HG03045 (cell line): ENCODE data around the gene XRRA1.
"Not testable (repeated sequence)": the region's sequence is repeated elsewhere in the genome, so short reads cannot be mapped to it uniquely, and the experiment has no call there.

Experiments
- ATAC-seq: cut with Tn5 transposase; IDR thresholded peaks from one replicate; pipeline ENCODE4 v1.9.1; 2021; ENCODE audit warnings: mild to moderate bottlenecking, moderate library complexity; ENCODE audit not compliant: unreplicated experiment

Gene XRRA1

GRCh38 chr11:74839446-74839845 lies 109.4 kb downstream of the XRRA1 start:
- ATAC-seq, result no peak

DNA sequence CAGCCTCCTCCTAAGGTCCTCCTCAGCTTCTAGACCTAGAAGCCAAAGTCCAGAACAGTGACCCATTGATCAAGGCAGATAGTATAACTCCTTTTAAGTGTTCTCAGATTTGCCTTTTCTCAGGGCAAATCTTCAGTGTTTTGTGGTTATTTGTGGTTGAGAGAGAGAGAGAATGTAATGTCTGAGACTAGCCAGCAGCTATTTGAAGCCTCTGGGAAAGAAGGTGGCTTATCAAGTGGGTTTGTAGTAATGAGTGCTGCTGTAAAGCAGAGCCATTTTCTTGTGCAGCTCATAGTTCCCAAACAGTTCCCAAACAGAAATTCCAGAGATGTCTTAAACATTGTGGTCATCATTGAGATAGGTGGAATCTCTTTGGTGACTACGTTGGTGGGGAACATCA lies 110.7 kb downstream of the XRRA1 start:
- no peak for ATAC-seq

DNA sequence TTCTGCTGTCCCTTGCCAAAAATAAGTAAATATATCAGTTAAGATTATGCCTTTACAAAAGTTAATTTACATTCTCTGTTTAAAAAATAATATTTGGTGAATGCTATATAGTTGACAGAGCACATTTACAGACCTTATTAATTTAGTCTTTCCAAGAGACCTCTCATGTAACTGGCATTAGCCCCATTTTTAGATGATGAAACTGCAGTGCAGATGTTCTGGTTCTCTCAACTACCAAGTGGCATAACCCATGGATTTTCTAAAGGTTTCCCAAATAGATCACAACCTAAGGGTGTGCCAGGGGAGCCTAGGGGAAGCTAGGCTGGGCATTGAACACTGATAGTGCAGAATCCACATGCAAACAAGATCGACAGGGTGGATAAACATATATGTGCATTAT lies 111.7 kb downstream of the XRRA1 start:
- no peak for ATAC-seq

- ATAC-seq, result no peak
These were observed 122.0 kb downstream of the XRRA1 start for GRCh38 chr11:74826901-74827300.

GRCh38 chr11:74825596-74825995 lies 123.3 kb downstream of the XRRA1 start:
- ATAC-seq, result not testable (repeated sequence)

GRCh38 chr11:74824285-74824982 lies 124.5 kb downstream of the XRRA1 start:
- no peak for ATAC-seq

- ATAC-seq, result no peak
These were observed 126.7 kb downstream of the XRRA1 start for GRCh38 chr11:74822170-74822569.

GRCh38 chr11:74820763-74821162 lies 128.1 kb downstream of the XRRA1 start:
- ATAC-seq, result no peak

GRCh38 chr11:74819400-74819799 lies 129.5 kb downstream of the XRRA1 start:
- no peak for ATAC-seq

- ATAC-seq, result no peak
These were observed 130.5 kb downstream of the XRRA1 start for GRCh38 chr11:74818283-74818946.

DNA sequence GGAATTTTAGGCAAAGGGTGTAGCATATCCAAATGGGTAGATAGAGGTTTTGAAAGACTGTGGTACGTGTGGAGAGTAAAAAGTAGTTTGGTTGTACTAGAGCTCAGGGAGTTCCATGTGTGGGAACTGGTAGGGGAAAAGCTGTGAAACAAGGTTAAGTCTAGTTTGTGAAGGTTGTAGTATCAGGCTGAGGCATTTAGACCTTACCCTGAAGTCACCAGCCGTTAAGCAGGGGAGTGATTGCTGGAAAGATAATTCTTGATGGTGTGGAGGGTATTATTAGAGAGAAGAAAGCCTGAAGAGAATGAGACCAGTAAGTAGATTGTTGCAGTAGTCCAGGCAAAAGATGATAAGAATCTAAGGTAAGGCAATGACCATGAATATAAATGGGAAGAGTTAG lies 132.2 kb downstream of the XRRA1 start:
- ATAC-seq, result no peak

DNA sequence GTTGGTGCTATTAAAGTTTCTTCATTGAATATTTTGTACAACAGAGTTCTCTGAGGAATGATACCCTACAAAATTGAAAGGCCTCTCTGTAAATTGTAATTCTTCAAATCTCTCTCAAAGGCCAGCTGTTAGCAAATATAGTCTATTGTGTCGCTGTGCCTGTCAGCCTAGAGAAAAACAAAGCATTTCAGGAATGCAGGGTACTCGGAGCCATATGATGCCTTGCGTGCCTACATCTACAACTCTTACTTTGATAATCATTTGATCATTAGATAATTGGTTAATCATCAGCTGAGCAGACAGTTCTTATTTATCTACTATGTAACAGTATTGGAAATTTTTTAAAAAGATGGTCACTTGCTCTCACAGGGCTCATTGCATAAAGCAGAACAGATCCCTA lies 132.9 kb downstream of the XRRA1 start:
- ATAC-seq, result no peak

DNA sequence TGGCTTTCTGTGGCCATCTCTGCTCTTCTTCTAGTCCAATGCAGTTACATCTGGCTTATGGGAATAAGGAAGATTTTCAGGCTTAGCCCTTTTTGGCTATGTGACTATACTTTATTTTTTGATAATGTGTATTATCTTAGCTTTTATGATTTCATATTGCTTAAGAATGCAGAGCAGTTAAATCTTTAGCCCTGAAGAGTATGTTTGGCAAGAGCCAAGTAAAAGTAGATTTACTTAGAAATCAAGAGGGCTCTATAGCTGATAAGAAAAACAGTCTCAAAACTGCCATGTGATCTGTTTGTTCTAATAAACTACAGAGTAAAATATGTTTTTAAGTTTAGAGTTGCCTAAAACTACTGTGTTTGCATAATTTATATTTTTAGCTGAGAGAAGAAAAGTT lies 139.1 kb downstream of the XRRA1 start:
- no peak for ATAC-seq

DNA sequence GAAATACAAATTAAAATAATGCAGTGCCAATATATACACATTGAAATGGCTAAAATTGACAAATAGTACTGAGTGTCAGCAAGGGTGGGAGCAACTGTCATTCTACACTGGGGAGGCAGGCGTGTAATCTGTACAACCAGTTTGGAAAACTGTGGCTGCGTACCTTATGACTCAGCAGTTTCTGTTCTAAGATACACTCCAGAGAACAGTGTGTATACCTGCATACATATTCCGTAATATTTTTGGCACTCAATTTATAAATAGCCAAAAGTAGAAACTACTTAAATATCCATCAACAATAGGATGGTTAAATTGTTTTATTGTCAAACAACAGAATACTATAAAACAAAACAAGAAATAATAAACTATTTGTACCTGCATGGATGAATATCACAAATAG lies 142.6 kb downstream of the XRRA1 start:
- ATAC-seq, result no peak

DNA sequence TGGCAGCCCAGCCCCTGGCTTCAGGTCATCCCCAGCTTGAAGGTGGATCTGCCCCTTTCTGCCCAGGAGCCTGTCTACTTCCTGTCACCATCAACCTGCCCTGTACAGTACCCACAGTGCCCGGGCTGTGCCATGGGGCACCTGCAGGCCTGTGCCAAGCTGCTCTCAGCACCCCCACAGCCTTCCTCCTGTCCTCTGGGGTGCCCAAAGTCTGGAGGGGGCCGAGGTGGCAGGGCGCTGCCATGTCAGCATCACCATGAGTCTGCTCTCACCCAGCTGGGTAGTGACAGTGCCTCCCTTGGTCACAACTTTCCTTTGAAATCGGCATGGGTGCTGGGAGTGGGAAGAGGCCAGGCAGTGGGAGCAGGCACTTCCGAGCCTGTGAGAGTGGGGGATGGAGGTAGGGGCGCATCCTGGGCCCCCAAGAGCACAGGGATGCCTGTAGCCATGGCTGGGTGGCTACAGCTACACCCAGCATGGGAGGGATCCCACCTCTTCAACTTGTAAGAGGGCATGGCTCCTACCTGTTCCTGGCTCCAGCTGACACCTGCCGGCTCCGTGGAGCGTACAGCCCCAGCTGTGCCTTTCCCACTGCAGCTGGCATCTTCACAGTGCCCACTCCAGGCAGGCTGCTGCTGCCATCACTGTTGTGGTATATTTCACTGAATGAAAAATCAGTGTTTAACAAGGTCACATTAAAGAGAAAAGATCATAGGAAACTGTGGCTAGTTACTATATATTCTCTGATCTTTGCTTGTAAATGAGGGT lies 157.4 kb downstream of the XRRA1 start:
- ATAC-seq, result no peak
